Cardiac muscle cell (in vitro differentiated cells and primary cell): Measurements from ENCODE around the gene HDDC2. TPM values are rescaled to one million over a fixed set of nuclear protein-coding genes. Genes with fewer than 3 reads are reported as not detected.
"Not testable (repeated sequence)": the region's sequence is repeated elsewhere in the genome, so short reads cannot be mapped to it uniquely, and the experiment has no call there.

ENCODE experiments used
- DNase-seq, 2 donors: peaks; one replicate each; pipeline versions ENCODE4 v3.0.0 to v3.0.0-alpha.2; 2010 to 2017; ENCODE audit warnings: low read depth in 1 of 2, low spot score in 1 of 2
- H3K27ac ChIP-seq: fragments of 200-600 bp; sonication (generic); 2 replicates; pipeline ENCODE4 v1.5.1; 2016
- H3K27me3 ChIP-seq: fragments of 200-600 bp; sonication (generic); 2 replicates; pipeline ENCODE4 v1.6.0; 2016; ENCODE audit warnings: control low read depth
- H3K36me3 ChIP-seq: fragments of 200-600 bp; sonication (generic); 2 replicates; pipeline ENCODE4 v1.5.1; 2016; ENCODE audit warnings: control low read depth
- H3K4me1 ChIP-seq: fragments of 200-600 bp; sonication (generic); 2 replicates; pipeline ENCODE4 v1.8.1; 2017; ENCODE audit warnings: low read depth, mild to moderate bottlenecking, mixed run types
- H3K4me3 ChIP-seq: fragments of 200-600 bp; sonication (generic); 2 replicates; pipeline ENCODE4 v1.5.1; 2016; ENCODE audit warnings: mild to moderate bottlenecking
- H3K9me3 ChIP-seq: fragments of 200-600 bp; sonication (generic); 2 replicates; pipeline ENCODE4 v1.5.1; 2017; ENCODE audit warnings: low read depth, mild to moderate bottlenecking, control low read depth
- polyA plus RNA-seq: library from polyadenylated mRNA; unstranded; fragments of >200 nt; fragmentation: Nextera tagmentation; extraction: Ambion mirVana; gene quantifications from 2 replicates; pipeline ENCODE4 v1.2.1, GENCODE V29; 2016
- total RNA-seq: library from RNA; depleted of rRNA; stranded (reverse); fragments of >200 nt; gene quantifications from 2 replicates; pipeline ENCODE4 v1.2.3, GENCODE V29; 2016
- TF ChIP-seq, protein P1 (sequence below): IDR thresholded peaks from 2 replicates; pipeline ENCODE4 v1.5.1; 2012; ENCODE audit warnings: low read depth, mild to moderate bottlenecking, low read length

HDDC2 gene
- total and polyA plus RNA-seq, 2 experiments from 2014 or later = 107 to 169 TPM

GRCh38 chr6:125285353-125285752 lies 16.4 kb downstream of the HDDC2 start:
- Histone ChIP-seq H3K36me3 (peaks cover 16% of the 10 kb centered on the region), H3K4me3 (no peak overlapping the region), H3K27me3 (no peaks in the 10 kb centered on the region), H3K27ac (no peak overlapping the region), H3K4me1 (no peaks in the 10 kb centered on the region), H3K9me3 (no peaks in the 10 kb centered on the region)
- no peak for DNase-seq
- TF ChIP-seq, protein P1, sequence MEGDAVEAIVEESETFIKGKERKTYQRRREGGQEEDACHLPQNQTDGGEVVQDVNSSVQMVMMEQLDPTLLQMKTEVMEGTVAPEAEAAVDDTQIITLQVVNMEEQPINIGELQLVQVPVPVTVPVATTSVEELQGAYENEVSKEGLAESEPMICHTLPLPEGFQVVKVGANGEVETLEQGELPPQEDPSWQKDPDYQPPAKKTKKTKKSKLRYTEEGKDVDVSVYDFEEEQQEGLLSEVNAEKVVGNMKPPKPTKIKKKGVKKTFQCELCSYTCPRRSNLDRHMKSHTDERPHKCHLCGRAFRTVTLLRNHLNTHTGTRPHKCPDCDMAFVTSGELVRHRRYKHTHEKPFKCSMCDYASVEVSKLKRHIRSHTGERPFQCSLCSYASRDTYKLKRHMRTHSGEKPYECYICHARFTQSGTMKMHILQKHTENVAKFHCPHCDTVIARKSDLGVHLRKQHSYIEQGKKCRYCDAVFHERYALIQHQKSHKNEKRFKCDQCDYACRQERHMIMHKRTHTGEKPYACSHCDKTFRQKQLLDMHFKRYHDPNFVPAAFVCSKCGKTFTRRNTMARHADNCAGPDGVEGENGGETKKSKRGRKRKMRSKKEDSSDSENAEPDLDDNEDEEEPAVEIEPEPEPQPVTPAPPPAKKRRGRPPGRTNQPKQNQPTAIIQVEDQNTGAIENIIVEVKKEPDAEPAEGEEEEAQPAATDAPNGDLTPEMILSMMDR = no peak

DNA sequence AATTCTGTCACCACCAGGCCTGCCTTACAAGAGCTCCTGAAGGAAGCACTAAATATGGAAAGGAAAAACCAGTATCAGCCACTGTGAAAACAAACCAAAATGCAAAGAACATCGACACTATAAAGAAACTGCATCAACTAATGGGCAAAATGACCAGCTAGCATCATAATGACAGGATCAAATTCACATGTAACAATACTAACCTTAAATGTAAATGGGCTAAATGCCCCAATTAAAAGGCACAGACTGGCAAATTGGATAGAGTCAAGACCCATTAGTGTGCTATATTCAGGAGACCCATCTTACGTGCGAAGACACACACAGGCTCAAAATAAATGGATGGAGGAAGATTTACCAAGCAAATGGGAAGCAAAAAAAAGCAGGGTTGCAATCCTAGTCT lies 19.3 kb downstream of the HDDC2 start:
- peaks cover 15% of the 10 kb centered on the region for H3K36me3 ChIP-seq
- not testable (repeated sequence) for H3K9me3 ChIP-seq, DNase-seq, H3K4me3 ChIP-seq, H3K4me1 ChIP-seq, H3K27ac ChIP-seq, H3K27me3 ChIP-seq

- DNase-seq, H3K4me1 ChIP-seq, H3K9me3 ChIP-seq, H3K27ac ChIP-seq, H3K36me3 ChIP-seq, H3K27me3 ChIP-seq, H3K4me3 ChIP-seq: not testable (repeated sequence)
Observed at GRCh38 chr6:125280370-125281035, 21.3 kb downstream of the HDDC2 start.

- TF ChIP-seq, protein P1 = no peak
Observed at GRCh38 chr6:125279961-125280360, 21.8 kb downstream of the HDDC2 start.

DNA sequence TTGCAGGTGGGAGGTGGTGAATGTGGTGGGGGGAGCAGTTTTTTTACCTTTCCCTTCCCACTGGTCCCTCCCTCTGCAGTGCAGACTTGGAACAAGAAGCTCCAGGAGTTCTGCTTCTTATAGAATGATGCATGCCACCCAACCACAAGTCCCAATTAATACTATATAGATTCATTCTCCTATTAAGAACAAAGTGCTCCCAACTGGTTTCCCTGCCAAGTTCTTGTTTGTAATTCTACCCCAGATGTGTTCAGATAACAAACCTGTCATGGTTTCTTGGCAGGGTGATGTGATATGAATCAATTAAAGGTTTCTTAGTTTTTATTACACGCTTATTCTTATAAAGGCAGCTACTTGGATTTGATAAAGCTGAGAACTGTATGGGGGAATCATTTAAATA lies 23.9 kb downstream of the HDDC2 start:
- H3K27ac ChIP-seq = no peak overlapping the region
- H3K36me3 ChIP-seq = peaks cover 18% of the 10 kb centered on the region
- no peaks in the 10 kb centered on the region for H3K4me1 ChIP-seq
- no peaks in the 10 kb centered on the region for H3K9me3 ChIP-seq
- TF ChIP-seq, protein P1 = no peak
- no peaks in the 10 kb centered on the region for H3K27me3 ChIP-seq
- DNase-seq = no peak
- H3K4me3 ChIP-seq = no peak overlapping the region

More at GRCh38 chr6:125279961-125280360, 21.8 kb downstream of the HDDC2 start:
- DNase-seq = no peak
- Histone ChIP-seq H3K4me3 (no peak overlapping the region), H3K27me3 (no peaks in the 10 kb centered on the region), H3K27ac (no peak overlapping the region), H3K36me3 (peaks cover 15% of the 10 kb centered on the region), H3K4me1 (no peaks in the 10 kb centered on the region), H3K9me3 (no peaks in the 10 kb centered on the region)

DNA sequence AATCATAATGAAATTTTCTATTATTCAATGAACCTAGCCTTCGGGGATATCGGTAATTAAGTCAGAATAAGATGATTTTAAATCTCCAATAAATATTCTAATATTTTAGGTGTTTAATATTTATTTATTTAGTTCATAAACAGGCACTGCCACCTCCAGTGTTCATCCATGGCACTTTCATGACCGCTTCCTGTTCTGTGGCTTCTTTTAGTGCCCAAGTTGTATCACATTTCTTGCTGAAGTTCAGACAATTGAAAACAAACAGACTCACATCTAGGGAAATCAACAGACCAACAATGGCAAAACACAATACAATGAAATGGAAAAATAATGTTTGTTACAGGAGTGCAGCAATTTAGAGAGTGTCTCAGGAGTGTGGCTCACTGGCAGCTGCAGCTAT lies 26.0 kb downstream of the HDDC2 start:
- DNase-seq = no peak
- H3K36me3 ChIP-seq = peaks cover 18% of the 10 kb centered on the region
- H3K27me3 ChIP-seq = no peaks in the 10 kb centered on the region
- no peak overlapping the region for H3K4me3 ChIP-seq
- TF ChIP-seq, protein P1 = no peak
- H3K27ac ChIP-seq = no peak overlapping the region
- H3K4me1 ChIP-seq = no peaks in the 10 kb centered on the region
- no peaks in the 10 kb centered on the region for H3K9me3 ChIP-seq
